ENCODE data around the gene PARD3.
"Not testable (repeated sequence)": the region's sequence is repeated elsewhere in the genome, so short reads cannot be mapped to it uniquely, and the experiment has no call there.

PARD3 gene

DNA sequence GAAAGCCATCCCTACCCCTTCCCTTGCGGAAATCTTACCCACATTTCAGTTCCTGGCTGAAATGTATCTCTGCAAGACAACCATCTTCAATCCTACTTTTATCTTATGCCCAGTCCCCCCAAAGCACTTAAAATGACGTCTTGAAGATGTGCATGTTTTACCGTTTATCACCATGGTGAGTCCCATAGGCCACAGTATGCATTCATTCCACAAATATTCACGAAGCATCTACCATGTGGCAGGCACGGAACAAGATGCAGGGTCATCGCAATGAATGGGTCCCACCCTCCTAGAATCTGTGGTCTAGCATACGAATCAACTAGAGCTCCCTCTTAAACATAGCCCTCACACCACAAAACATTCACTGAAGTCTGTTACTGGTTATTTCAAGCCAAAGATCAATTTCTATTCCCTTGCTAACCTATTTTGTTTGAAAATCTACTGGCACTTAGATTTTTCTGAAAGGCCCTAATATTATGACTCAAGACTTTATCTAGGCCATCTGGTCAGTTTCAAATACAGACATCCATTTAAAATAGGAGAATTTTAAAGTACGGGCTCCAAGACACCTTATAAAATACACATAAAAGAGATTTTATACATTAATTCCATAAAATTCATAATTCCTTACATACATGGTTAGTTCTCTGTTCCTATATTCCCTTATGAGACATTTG lies 99.4 kb downstream of the PARD3 start:
- DNase-seq (ENCODE audit: low spot score): no peak

DNA sequence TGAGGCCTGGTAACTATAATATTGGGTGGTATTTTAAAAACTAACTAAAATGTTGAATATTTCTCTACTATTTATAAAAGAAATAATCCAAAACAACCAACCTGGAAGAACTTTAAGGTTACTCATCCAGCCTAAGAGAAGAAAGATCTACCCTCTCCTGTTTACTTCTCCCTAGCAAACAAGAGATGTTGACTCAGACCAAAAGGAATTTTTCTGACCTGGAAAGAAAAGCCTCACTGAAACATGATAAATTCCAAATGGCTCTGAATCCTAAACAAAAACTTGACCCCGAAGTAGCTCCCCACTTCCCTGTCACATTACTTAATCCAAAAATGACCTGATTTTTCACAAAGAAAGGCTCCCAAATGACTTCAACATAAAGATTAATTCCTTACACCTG lies 101.2 kb downstream of the PARD3 start:
- DNase-seq (ENCODE audit: low spot score): peak; percentile 23

DNA sequence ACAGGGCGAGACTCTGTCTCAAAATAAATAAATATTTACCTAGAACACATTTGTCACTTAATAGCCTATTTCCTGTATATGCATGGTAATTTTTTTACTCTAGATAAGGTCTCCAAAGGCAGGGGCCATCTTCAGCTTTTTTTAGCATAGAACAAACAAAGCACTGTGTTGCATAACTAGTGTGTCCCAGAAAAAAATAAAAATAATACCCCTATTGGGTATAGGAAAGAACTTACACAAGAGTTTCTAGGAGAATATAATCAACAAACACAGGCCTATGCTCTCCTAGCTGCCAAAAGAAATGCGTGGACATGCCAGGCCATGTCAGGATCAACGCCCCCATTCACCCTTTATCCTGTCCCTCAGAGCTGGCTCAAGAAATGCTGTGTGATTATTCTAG lies 103.6 kb downstream of the PARD3 start:
- DNase-seq (ENCODE audit: low spot score): no peak

DNA sequence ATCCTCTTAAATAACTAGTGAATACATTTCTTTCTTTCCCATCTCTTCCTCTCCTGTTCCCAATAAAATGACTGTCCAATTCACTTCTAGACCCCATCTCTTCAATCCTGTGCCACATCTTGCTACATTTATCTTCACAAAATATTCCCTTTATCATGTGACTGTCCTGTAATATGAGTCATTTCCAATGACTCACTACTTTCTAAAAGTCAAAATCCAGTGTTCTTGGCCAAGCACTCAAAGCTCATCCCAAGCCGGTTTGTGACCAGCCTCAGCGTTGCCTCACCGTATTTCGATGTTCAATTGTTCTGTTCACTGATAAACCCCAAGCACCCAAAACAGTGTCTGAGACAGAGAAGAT lies 104.7 kb downstream of the PARD3 start:
- DNase-seq (ENCODE audit: low spot score): peak; percentile 34

DNA sequence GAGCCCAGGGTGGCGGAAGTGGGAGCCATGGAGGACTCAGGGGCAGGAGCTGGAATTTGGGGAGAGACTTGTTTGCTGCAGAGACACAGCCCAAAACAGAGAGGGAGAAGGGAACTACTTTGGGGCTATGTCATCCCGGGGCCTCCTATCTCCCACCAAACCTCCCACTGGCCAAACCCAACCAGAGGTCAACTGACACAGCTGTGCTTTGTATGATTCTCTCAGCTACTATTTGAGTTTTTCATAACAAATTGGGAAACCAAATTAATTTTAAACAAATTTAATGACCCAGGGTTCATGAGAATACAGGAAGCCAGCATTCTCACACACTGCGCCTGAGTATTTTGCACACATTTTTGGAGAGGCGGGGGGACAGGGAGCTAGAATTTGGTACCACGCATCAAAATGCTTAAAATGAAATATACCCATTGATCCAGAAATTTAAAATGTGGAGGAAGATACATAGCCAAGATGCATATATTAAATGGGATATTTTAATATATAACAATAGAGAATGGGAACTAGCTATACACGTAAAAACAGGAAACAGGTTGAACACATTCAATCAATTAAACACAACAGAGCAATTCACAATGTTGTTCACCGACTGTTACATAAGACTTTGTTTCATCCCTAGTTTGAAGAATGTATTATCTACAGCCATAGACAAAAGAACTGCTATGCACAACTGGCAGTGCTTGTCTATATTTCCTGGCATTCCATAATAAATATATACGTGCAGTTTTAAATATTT lies 105.3 kb downstream of the PARD3 start:
- DNase-seq (ENCODE audit: low spot score): no peak

DNA sequence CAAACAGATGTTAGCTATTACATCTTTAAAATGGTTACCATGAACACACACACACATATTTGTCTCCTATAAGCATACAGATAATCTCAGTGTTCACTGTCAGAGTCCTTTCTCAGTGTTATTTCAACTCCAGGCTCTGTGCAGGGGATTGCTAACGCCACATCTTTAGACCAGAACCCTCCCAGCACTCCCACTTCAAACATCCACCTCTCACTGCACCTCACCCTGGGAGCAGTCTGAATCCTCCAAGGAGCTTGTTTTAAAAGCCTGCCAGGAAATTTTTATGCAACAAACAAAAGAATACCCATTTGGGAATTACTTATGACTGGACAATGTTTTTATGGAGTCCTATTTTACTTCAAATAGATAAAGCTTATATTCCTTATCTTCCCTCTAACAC lies 107.4 kb downstream of the PARD3 start:
- DNase-seq (ENCODE audit: low spot score): no peak

DNA sequence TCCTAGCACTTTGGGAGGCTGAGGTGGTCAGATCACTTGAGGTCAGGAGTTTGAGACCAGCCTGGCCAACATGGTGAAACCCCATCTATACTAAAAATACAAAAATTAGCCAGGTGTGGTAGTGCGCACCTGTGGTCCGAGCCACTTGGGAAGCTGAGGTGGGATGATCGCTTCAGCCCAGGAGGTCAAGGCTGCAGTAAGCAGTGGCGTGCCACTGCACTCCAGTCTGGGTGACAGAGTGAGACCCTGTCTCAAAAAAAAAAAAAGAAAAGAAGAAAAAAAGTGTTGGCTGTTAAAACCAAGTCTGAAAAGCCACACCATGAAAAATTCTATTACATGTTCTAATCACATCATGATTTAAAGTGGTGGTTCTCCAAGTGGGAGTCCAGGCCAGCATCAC lies 108.1 kb downstream of the PARD3 start:
- DNase-seq (ENCODE audit: low spot score): not testable (repeated sequence)

DNA sequence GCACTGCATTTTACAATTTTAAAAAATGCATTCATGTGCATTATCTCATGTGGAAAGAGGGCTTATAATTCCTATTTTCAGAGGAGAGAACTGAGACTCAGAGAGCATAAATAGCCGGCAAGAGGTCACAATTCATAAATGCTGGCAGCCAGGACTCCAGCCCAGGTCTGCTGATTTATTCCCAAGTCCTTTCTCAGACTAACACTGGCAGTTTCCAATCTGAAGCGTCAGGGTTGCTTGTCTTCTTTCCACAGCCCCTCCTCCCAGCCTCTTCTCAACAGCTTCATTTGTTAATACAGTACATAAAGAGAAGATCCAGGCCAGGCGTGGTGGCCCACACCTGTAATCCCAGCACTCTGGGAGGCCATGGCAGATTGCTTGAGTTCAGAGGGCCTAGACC lies 108.9 kb downstream of the PARD3 start:
- DNase-seq (ENCODE audit: low spot score): no peak

DNA sequence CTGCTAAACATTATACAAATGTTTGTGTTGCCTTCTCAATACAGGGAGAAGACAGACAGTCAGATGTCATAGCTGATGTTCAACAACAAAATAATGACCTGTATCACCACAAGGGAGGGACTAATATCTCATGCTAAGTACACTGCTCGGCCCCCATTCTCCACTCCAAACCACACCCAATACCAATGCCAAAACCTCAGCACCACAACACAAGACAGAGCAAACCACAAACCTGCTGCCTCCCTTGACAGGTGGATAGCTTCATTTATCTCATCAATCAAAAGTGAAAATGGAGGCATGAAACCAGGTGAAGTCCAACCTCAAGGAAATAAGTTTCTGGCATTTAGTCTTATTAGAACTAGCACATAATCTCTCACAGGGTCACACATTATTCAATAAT lies 109.5 kb downstream of the PARD3 start:
- no peak for DNase-seq (ENCODE audit: low spot score)

DNA sequence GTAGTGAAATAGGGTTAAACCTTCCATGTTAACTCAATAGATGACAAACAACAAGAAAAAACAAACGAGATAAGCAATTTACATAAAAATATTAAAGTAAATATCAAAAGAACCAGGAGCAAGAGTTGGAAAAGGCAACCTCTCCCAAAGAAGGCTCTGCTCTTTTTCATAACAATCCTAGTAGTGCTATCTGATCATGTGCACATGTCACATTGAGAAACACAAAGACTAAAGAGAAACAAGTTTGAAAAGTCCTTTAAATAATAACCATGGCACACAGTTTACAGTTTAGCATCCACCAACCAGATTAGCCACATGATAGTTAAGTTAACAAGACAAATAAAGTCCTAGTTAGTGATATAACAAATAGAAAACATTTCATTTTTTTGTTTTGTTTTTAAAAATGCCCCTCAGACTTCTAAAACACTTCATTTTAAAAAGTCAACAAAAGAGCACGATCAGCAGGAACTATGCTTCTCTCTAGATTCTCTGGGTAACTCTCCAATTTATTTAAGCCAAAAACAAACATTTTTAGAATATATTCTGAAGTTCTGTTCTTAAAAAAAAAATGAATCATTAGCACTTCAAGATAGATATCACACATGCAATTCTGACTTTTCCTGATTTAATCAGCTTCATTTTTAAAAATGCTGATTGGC lies 110.4 kb downstream of the PARD3 start:
- no peak for DNase-seq (ENCODE audit: low spot score)

DNA sequence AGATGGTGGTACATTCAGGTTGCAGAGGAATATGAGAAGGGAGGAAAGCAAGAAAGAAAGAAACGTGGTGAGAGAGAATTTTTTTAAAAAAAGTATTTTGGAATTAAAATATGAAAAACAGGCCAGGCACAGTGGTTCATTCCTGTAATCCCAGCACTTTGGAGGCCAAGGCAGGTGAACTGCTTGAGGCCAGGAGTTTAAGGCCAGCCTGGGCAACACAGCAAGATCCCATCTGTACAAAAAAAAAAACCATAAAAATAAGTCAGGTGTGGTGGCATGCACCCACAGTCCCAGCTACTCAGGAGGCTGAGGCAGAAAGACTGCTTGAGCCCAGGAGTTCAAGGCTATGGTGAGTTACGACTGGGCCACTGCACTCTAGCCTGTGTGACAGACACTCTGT lies 112.1 kb downstream of the PARD3 start:
- DNase-seq (ENCODE audit: low spot score): no peak

DNA sequence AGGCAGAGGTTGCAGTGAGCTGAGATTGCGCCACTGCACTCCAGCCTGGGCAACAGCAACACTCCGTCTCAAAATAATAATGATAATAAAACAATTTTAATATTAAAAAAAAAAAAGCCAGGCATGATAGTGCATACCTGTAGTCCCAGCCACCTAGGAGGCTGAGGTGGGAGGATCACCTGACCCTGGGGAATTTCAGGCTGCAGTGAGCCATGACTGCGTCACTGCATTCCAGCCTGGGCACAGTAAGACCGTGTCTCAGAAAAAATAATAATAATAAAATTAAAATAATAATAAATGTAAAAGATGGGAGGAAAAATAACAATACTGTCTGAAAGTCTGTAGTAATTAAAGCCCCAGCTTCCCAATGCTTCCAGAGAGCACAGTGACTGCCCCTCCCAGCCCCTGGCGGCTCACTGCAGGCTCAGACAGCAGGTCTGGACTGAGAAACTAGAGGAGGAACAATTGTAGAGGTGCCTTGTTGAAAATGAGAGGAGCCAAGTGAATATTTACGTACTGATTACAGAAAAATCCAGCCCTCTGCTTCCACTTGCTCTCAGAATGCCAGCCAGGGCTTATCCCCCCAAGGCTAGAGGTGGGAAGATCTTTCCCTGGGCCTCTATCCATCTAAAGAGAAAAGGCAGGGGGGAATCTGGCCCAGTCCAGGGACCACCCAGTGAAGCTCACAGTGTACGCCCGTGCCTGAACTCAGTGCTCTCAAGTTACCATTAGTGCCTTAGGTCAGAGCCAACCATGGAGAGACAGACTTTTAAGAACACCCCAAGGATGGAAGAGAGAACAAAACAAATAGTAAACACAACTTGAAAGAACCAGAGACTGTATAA lies 112.8 kb downstream of the PARD3 start:
- no peak for DNase-seq (ENCODE audit: low spot score)

DNA sequence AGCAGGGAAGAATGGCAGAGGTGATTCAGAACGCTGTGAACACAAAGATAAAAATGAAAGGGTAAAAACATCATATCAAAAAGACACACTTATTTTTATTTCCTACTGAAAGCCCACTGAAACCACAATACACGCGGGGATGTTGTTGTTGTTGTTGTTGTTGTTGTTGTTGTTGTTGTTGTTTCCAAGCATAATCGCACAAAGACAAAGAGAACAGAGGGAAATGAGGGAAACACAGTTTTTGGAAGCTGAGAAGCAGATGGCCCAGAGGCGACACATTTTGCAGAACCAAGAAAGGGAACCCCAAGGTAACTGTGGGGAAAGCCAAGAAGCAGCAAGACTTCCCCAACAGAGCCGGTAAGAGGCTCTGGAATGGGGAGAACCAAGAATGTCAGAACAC lies 113.9 kb downstream of the PARD3 start:
- DNase-seq (ENCODE audit: low spot score): no peak

DNA sequence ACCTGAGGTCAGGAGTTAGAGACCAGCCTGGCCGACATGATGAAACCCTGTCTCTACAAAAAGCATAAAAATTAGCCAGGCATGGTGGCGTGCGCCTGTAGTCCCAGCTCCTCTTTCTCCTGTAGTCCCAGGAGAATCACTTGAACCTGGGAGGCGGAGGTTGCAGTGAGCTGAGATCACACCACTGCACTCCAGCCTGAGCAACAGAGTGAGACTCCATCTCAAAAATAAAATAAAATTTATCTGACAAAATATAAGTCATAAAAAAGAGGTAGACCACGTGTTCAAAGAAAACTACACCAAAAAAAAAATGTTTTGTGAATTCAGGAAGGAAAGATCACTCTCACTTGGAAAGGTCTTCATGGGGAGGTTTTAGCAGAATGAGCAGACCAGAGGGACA lies 114.3 kb downstream of the PARD3 start:
- not testable (repeated sequence) for DNase-seq (ENCODE audit: low spot score)

DNA sequence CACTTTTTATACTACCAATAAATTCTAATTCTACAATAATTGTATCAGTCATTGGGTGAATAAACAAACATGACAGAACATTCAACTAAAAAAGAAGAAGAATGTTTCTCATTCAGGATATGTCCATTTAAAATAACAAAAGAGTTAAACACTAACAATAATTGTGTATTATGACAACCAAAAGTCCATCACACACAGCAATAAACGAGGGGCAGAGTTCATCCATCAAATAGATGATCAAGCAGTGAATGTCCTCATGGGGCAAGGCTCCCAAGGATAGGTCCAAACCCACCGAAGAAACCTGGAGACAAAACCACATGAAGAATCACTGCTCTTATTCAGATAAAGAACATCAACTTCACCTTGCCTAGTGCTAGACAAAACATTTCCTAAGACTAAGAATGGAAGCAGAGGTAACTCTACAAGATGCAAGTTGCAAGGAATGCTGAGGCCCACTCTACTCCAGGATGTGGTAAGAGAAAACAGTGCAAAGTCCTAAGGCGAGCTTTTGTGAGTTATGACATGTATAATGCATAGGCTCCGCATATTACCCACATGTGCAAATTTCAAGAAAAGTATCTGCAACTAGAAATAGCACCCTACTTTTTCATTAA lies 115.1 kb downstream of the PARD3 start:
- DNase-seq (ENCODE audit: low spot score): no peak

DNA sequence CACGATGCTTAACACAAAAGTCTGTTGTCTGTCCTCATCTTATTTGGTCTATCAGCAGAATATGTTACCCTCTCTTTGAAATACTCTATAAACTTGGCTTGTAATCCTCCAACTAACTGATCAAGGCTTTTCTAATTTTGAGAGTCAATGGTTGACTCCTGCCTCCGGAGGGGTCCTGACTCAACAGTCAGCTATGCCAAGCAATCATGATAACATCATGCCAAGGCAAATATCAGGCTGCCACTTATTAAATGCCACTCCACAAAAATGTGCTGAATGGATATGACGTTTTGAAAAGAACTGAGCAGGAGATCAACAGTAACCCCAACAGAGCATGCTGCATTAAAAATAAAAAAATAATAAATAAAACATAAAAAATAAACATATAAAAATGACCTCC lies 116.1 kb downstream of the PARD3 start:
- peak; percentile 64 for DNase-seq (ENCODE audit: low spot score)

DNA sequence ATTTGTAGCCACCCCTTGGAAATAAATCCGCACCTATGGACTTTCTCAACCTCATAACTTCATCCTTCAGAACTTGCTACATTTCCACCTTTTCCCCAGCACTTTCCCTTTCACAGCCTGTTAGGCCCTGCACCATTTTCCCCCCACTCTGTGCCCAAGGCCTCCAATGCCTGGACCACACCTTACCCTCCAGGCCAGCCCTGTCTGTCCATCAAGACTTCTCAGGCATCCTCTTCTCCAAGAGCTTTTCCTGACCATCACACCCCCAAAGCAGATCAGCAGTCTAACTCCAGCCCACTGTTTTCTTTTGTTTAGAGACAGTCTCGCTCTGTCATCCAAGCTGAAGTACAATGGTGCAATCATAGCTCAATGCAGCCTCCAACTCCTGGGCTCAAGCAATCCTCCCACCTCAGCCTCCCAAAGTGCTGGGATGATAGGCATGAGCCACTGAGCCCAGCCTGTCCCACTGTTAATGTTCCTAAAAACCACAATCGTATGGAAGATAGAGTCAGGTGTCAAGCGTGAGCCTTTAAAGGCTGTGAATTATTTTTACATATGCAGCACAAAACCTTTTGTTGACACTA lies 116.8 kb downstream of the PARD3 start:
- DNase-seq (ENCODE audit: low spot score): no peak

DNA sequence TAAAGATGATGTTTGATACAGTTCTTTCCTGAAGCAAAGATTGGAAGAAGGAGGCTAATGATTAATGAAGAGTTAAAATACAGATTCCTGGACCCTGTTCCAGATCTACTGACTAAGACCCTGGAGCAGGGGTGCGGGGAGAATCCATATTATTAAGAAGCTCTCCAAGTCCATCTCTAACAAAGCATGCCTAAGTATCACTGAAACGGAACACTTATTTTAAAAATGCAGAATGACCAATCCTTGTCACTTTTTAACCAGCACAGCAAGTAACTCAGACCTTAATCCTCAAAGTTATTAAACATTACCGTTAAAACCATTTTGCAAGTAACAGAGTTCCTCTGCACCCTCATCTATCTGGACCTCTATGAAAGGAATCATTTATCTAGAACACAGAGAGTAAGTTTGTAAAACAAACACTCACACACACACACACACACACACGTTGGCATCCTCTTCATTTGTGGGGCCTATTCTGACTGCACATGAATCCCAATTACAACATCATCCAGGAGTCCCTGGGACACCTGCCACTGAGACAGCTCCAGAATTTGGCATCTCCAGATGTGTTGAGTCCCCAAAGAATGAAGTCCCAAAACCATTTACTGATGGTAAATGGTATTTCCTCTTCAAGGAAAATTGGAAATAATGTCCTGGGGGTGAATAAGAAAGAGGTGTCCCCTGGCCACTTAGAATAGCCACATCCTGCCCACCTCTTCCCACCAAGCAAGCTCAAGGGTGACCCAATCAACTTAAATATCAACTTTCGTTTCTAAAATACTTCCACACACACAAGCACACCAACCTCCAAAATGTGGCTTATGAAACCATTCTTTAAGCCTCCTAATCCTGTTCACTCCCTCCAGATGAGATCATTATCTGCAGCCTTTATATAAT lies 117.5 kb downstream of the PARD3 start:
- no peak for DNase-seq (ENCODE audit: low spot score)

DNA sequence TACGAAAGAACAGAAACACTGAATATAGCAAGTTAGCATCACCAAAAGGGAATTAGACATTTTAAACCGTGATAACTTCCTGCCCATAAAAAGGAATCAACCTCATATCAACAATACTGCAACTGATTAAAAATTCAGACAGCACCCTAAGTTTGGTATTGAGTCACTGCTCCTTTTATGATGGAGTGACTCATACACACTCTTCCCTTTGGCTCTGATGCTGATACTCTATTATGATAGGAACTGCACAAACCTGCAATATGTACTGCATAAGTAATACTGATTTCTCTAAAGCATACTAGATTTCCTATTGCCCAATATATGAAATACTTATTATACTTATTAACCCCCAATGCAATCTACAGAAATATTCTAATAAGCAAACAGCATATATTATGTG lies 118.7 kb downstream of the PARD3 start:
- DNase-seq (ENCODE audit: low spot score): peak; percentile 62

DNA sequence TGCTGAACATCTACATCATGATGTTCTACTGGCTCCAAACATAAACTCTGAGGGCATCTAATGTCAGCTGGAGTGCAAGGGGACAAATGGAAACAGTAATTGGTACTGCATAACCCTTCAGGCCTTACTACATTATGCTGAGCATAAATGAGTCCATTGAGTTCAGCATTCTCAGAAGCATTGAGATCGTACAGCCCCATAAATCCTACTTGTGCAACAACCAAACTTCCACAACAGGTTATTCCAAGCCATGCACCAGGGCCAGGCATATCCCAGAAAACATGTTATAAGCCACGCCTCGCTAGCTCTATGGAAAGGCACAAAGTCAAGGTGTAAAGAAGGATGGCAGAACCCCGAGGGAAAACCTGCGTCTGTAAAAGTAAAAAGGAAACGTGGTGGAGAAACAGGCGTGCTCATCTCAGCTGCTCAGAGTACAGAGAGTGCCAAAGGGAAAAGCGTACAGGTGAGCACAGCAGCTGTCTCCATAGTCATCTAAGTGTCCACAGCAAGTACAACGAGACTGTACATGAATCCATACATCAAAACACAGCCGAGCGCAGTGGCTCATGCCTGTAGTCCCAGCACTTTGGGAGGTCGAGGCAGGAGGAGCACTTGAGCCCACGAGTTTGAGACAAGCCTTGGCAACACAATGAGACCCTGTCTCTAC lies 124.6 kb downstream of the PARD3 start:
- no peak for DNase-seq (ENCODE audit: low spot score)

All from GM03348 (cell line).